GM19468 (cell line): ENCODE measurements around the gene LRRC71.

Source experiments
- ATAC-seq: cut with Tn5 transposase; IDR thresholded peaks from one replicate; pipeline ENCODE4 v1.9.1; 2021; ENCODE audit warnings: mild to moderate bottlenecking, moderate library complexity, moderate number of reproducible peaks; ENCODE audit not compliant: unreplicated experiment; ENCODE audit errors: extremely low read depth

LRRC71 gene

GRCh38 chr1:156889802-156890580, 30.4 kb upstream of the LRRC71 start:
- no peak for ATAC-seq

GRCh38 chr1:156892190-156893047, 28.0 kb upstream of the LRRC71 start:
- no peak for ATAC-seq

DNA sequence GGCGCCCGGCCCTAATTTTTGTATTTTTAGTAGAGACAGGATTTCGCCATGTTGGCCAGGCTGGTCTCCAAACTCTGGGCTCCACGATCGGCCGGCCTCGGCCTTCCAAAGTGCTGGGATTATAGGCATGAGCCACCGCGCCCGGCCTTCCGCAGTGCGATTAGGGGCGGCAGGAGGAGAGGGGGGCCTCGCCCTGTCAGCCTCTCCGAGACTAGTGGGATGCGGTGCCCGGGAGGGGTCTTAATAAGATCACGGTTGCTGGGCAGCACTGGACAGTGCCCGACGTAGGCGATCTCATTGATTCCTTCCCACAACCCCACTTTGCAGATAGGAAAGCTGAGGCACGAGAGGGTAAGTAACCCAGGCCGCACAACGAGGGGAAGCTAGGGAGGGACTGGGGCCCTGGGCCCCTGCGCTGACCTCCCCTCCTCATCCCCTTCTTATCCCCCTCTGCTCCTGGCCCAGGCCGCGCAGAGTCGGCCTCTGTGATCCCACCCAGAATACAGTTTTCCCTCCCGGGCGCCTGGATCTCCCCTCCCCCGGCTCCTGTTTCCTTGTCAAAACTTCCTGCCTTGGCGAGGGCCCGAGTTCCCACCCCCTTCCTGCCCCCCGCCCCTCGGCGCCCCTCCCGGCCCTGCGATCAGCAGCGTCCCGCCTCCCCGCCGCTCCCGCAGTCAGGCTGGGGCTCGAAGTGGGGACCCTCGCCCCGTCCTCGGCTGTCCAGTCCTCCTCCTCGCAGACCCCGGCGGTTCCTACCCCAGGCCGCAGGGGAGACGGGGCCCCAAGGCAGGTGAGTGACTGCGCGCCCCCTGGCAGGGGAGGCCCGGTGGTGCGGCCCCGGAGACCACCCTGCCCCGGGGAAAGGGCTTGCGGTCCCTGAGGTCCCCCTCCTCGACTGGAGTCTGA, 27.1 kb upstream of the LRRC71 start, which contains the start of gene PEAR1:
Gene PEAR1, plus strand, starts transcription at position 671 of the 906 bp plus-strand sequence. CDS start 10,209 bp downstream, outside the sequence.
- ATAC-seq, result no peak

GRCh38 chr1:156894001-156894400, 26.4 kb upstream of the LRRC71 start:
- no peak for ATAC-seq

DNA sequence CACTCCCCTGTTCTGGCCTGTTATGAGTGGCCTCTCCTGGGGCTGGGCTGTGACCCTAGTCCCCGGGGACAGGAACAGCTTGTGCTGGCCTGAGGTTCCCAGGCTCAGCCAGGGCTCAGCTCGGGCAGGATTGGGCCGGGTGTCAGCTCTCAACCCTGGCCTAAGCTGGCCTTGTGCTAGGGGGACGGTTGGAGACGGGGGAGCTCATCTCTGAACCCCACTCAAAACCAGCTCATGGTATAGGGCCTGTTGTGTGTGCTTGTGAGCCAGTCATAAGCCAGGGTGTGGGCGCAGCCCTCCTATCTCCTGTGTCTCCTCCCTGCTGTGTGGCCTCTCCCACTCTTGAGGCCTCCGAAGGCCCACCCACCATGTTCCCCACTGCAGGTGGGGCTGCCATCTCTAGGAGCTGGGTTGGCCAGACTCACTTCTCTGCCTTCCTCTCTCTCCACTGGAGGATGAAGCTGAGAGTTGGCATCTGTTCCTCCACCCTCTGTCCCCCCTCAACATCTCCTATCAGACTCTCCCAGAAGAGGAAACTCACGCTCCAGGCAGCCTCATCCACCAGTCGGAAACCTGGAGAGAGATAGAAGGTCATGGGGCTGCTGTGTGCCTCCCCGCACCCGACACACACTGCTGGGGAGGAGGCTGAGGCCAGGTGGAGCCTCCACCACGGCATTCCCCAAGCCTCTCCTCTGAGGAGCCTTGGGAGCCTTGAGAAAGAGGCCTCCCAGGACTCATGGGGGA, 25.5 kb upstream of the LRRC71 start:
- ATAC-seq, result no peak

GRCh38 chr1:156895455-156895812, 25.0 kb upstream of the LRRC71 start:
- no peak for ATAC-seq

DNA sequence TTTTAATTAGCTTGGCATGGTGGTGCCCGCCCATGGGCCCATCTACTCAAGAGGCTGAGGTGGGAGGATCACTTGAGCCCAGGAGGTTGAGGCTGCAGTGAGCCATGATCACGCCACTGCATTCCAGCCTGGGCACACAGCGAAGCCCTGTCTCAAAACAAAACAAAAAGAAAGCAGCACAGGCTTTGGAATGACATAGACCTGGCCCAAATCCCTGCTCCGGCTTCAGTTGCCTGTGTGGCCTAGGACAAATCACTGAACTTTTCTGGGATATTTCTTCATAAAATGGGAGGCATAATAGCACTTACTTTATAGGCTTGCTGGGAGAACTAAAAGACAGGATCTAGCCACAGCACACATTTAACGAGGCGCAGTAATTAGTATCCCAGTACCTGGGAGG, 24.5 kb upstream of the LRRC71 start:
- no peak for ATAC-seq

GRCh38 chr1:156896490-156897033, 23.9 kb upstream of the LRRC71 start:
- no peak for ATAC-seq

- ATAC-seq, result no peak
Measured at GRCh38 chr1:156897078-156897825, 23.2 kb upstream of the LRRC71 start.

GRCh38 chr1:156898161-156898566, 22.3 kb upstream of the LRRC71 start:
- no peak for ATAC-seq

DNA sequence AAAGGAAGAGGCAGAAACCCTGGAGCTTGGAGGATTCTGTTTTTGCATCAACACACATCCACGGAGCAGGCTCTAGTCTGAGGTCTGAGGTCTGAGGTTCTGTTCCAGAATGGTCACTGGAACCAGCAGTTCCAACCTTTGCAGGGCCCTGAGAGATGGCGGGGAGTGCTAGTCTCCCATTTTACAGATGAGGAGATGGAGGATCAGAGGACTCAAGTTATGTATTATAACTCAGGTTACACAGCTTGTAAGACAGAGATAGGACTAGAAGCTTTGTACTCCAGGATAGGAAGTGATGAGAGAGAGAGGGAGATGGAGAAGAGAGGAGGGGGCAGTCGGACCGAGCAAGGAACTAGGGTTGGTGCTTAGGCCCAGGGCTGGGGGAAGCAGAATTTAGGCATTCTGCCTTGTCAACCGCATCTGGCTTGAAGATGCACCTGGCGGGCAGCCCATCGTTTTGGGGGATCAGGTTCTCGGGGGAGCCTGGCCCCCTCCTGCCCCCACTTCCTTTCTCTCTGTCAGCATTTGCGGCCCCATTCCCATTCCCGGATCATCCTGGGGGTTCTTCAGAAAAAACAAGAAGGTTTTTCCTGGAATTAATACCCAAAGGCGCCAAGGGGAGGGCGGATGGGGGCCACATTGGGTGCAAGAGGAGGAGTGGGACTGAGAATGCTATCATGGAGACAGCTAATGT, 21.3 kb upstream of the LRRC71 start:
- no peak for ATAC-seq

- ATAC-seq, result no peak
Measured at GRCh38 chr1:156899956-156900718, 20.3 kb upstream of the LRRC71 start.

- no peak for ATAC-seq
Measured at GRCh38 chr1:156900896-156901589, 19.4 kb upstream of the LRRC71 start.

DNA sequence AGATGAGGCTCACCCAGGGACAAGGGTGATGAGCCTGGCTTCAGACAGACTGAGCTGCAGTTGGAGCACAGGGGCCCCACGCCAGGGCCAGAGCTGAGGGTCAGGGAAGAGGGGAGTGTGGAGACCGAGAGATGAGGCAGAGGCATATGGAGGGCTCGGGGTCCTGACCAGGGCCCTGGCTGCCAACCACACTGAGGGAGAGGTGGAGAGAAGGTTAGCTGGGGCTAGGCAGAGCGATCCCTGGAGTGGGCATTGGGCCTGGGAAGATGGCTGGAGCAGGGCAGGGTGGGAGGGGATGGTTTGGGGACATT, 18.9 kb upstream of the LRRC71 start:
- ATAC-seq, result no peak

- ATAC-seq, result no peak
Measured at GRCh38 chr1:156901966-156902915, 18.2 kb upstream of the LRRC71 start.
